ENCODE data around the gene ATF6B. TPM values are rescaled to one million over a fixed set of nuclear protein-coding genes. Genes with fewer than 3 reads are reported as not detected.

Gene ATF6B
- total RNA-seq, 4 donors from 2014 or later, result 46.8 to 102 (median 54.1) TPM

GRCh38 chr6:32082478-32082877 lies 45.6 kb downstream of the ATF6B start:
- 52 to 55% methylated on average over 6 of the region's 6 CpGs for WGBS, 2 donors
- H3K4me3 ChIP-seq (ENCODE audit: low read depth, poor library complexity, severe bottlenecking), result no peak overlapping the region
- no peak for TF ChIP-seq POLR2A (IDR thresholded peaks at IDR 0.05)
- TF ChIP-seq CTCF (IDR thresholded peaks at IDR 0.05), result no peak
- no peak for DNase-seq (ENCODE audit: low spot score in 2 of 2)
- intact Hi-C loops (cut with DNase I; ENCODE audit: low total_unique reads), result no loop called here

GRCh38 chr6:32081168-32081990 lies 46.7 kb downstream of the ATF6B start:
- no peak for TF ChIP-seq CTCF (IDR thresholded peaks at IDR 0.05)
- TF ChIP-seq POLR2A (IDR thresholded peaks at IDR 0.05), result no peak
- H3K4me3 ChIP-seq (ENCODE audit: low read depth, poor library complexity, severe bottlenecking), result no peak overlapping the region
- intact Hi-C loops (cut with DNase I; ENCODE audit: low total_unique reads), result no loop called here
- peak; percentile 48 to 95 for DNase-seq (ENCODE audit: low spot score in 2 of 2)
- WGBS, 2 donors, result 44 to 46% methylated on average over 20 to 22 of the region's 22 CpGs

- intact Hi-C loops (cut with DNase I; ENCODE audit: low total_unique reads), result no loop called here
- H3K4me3 ChIP-seq (ENCODE audit: low read depth, poor library complexity, severe bottlenecking), result no peak overlapping the region
- 68 to 88% methylated on average over 7 of the region's 7 CpGs for WGBS, 2 donors
Measured at GRCh38 chr6:32079566-32080290, 48.3 kb downstream of the ATF6B start.

GRCh38 chr6:32076321-32076809 lies 51.7 kb downstream of the ATF6B start:
- no peak for DNase-seq (ENCODE audit: low spot score in 2 of 2)
- TF ChIP-seq POLR2A (IDR thresholded peaks at IDR 0.05) (no peak), CTCF (IDR thresholded peaks at IDR 0.05) (no peak)
- intact Hi-C loops (cut with DNase I; ENCODE audit: low total_unique reads), result no loop called here
- WGBS, 2 donors, result 48 to 57% methylated on average over 12 of the region's 12 CpGs
- no peak overlapping the region for H3K4me3 ChIP-seq (ENCODE audit: low read depth, poor library complexity, severe bottlenecking)

More at GRCh38 chr6:32079566-32080290, 48.3 kb downstream of the ATF6B start:
- TF ChIP-seq POLR2A (IDR thresholded peaks at IDR 0.05) (no peak), CTCF (IDR thresholded peaks at IDR 0.05) (no peak)
- no peak for DNase-seq (ENCODE audit: low spot score in 2 of 2)

GRCh38 chr6:32075781-32076180 lies 52.3 kb downstream of the ATF6B start:
- intact Hi-C loops (cut with DNase I; ENCODE audit: low total_unique reads), result no loop called here
- WGBS, 2 donors, result 60 to 68% methylated on average over 3 of the region's 3 CpGs
- no peak for TF ChIP-seq CTCF (IDR thresholded peaks at IDR 0.05)
- no peak for TF ChIP-seq POLR2A (IDR thresholded peaks at IDR 0.05)

More at GRCh38 chr6:32075781-32076180, 52.3 kb downstream of the ATF6B start:
- no peak for DNase-seq (ENCODE audit: low spot score in 2 of 2)
- H3K4me3 ChIP-seq (ENCODE audit: low read depth, poor library complexity, severe bottlenecking), result no peak overlapping the region

Measured in lower leg skin (tissue), 4 donors.